ENCODE results near the gene PATZ1. TPM values are rescaled to one million over a fixed set of nuclear protein-coding genes. Genes with fewer than 3 reads are reported as not detected.

PATZ1 gene
- total RNA-seq, 1 experiment from 2014 or later = 60.5 TPM

GRCh38 chr22:31345331-31346254, 553 bp downstream of the PATZ1 start (continued):
- TF ChIP-seq E2F5 (CRISPR knock-in tag; IDR thresholded peaks at IDR 0.05) = peak; percentile 75
- no peak for TF ChIP-seq SMAD4 (CRISPR knock-in tag; IDR thresholded peaks at IDR 0.05)
- TF ChIP-seq FOXK1 (CRISPR knock-in tag; IDR thresholded peaks at IDR 0.05) = peak; percentile 54; the same call in 1 of the 2 replicates
- TF ChIP-seq MAX (CRISPR knock-in tag; IDR thresholded peaks at IDR 0.05) = peak; percentile 55; the same call in 1 of the 2 replicates
- TF ChIP-seq SOX15 (CRISPR knock-in tag; IDR thresholded peaks at IDR 0.05) = no peak
- no peak for TF ChIP-seq ARID4B (CRISPR knock-in tag; IDR thresholded peaks at IDR 0.05; ENCODE audit: borderline replicate concordance)
- peak; percentile 78 for TF ChIP-seq CTCF (IDR thresholded peaks at IDR 0.05)

GRCh38 chr22:31344578-31345330, 1.4 kb downstream of the PATZ1 start:
- no peak for ATAC-seq

More at GRCh38 chr22:31344578-31345330, 1.4 kb downstream of the PATZ1 start:
- peak; percentile 20 for DNase-seq (ENCODE audit: low spot score)
- TF ChIP-seq NFE2L1 (CRISPR knock-in tag; IDR thresholded peaks at IDR 0.05) = no peak
- peak; percentile 24; the same call in 1 of the 2 replicates for TF ChIP-seq MAX (CRISPR knock-in tag; IDR thresholded peaks at IDR 0.05)
- no peak for TF ChIP-seq RELA (CRISPR knock-in tag; IDR thresholded peaks at IDR 0.05; ENCODE audit: borderline replicate concordance)
- no peak for TF ChIP-seq IRF2 (CRISPR knock-in tag; IDR thresholded peaks at IDR 0.05; ENCODE audit: borderline replicate concordance, low read depth)
- no peak for TF ChIP-seq ZBTB21 (CRISPR knock-in tag; IDR thresholded peaks at IDR 0.05; ENCODE audit: borderline replicate concordance)
- no peak for TF ChIP-seq ZNF671 (CRISPR knock-in tag; IDR thresholded peaks at IDR 0.05)
- TF ChIP-seq ARID4B (CRISPR knock-in tag; IDR thresholded peaks at IDR 0.05; ENCODE audit: borderline replicate concordance) = 0 out of 2 replicates have a peak, but pooled peaks have one; percentile 39
- no peak for TF ChIP-seq ZNF416 (CRISPR knock-in tag; IDR thresholded peaks at IDR 0.05)
- no peak for TF ChIP-seq TEAD4 (CRISPR knock-in tag; IDR thresholded peaks at IDR 0.05)
- TF ChIP-seq NR2C2 (CRISPR knock-in tag; IDR thresholded peaks at IDR 0.05) = no peak
- Mint-ChIP-seq H3K27me3 (ENCODE audit: low read depth) (no peaks in the 10 kb centered on the region), H3K4me1 (peaks cover 55% of the 10 kb centered on the region), H3K4me3 (peak overlapping the region; percentile 80), H3K27ac (peak overlapping the region; percentile 95), H3K36me3 (peaks cover 28% of the 10 kb centered on the region), H3K9me3 (no peaks in the 10 kb centered on the region)
- CTCF ChIA-PET = interaction anchor here (0.7 to 1.4 kb wide), 3 partner anchors 31 to 133 kb away, joined by 3 to 4 read pairs (median 3); partner anchors contain the start of gene LIMK2
- POLR2A ChIA-PET = interaction anchor here (0.6 to 2.1 kb wide), 3 partner anchors 53 to 91 kb away, joined by 3 to 8 read pairs (median 3); partner anchors contain the start of gene PIK3IP1

All from WTC11 (cell line).